ENCODE data around the gene KCNK10.
"Not testable (repeated sequence)": the region's sequence is repeated elsewhere in the genome, so short reads cannot be mapped to it uniquely, and the experiment has no call there.

Gene KCNK10

GRCh38 chr14:88264116-88264515 is 59.0 kb downstream of the KCNK10 start:
- DNase-seq (ENCODE audit: low read depth), result no peak
- no peak for TF ChIP-seq CTCF (IDR thresholded peaks at IDR 0.05; ENCODE audit: low read length, missing control alignments)
- H3K4me3 ChIP-seq (replicated peaks; ENCODE audit: low read depth, low read length), result no peak overlapping the region

GRCh38 chr14:88261302-88261701 is 61.8 kb downstream of the KCNK10 start:
- DNase-seq (ENCODE audit: low read depth); H3K4me3 ChIP-seq (replicated peaks; ENCODE audit: low read depth, low read length): not testable (repeated sequence)

GRCh38 chr14:88258021-88258420 is 65.0 kb downstream of the KCNK10 start:
- TF ChIP-seq CTCF (IDR thresholded peaks at IDR 0.05; ENCODE audit: low read length, missing control alignments), result no peak
- no peak overlapping the region for H3K4me3 ChIP-seq (replicated peaks; ENCODE audit: low read depth, low read length)
- DNase-seq (ENCODE audit: low read depth), result no peak

GRCh38 chr14:88256997-88257950 is 65.8 kb downstream of the KCNK10 start:
- TF ChIP-seq CTCF (IDR thresholded peaks at IDR 0.05; ENCODE audit: low read length, missing control alignments), result no peak
- H3K4me3 ChIP-seq (replicated peaks; ENCODE audit: low read depth, low read length), result no peak overlapping the region
- no peak for DNase-seq (ENCODE audit: low read depth)

- no peak for DNase-seq (ENCODE audit: low read depth)
- H3K4me3 ChIP-seq (replicated peaks; ENCODE audit: low read depth, low read length), result no peak overlapping the region
- TF ChIP-seq CTCF (IDR thresholded peaks at IDR 0.05; ENCODE audit: low read length, missing control alignments), result no peak
These were observed 67.3 kb downstream of the KCNK10 start for GRCh38 chr14:88255798-88256197.

GRCh38 chr14:88255196-88255595 is 67.9 kb downstream of the KCNK10 start:
- no peak overlapping the region for H3K4me3 ChIP-seq (replicated peaks; ENCODE audit: low read depth, low read length)
- no peak for TF ChIP-seq CTCF (IDR thresholded peaks at IDR 0.05; ENCODE audit: low read length, missing control alignments)
- DNase-seq (ENCODE audit: low read depth), result no peak

- no peak overlapping the region for H3K4me3 ChIP-seq (replicated peaks; ENCODE audit: low read depth, low read length)
- DNase-seq (ENCODE audit: low read depth), result no peak
- TF ChIP-seq CTCF (IDR thresholded peaks at IDR 0.05; ENCODE audit: low read length, missing control alignments), result no peak
These were observed 70.6 kb downstream of the KCNK10 start for GRCh38 chr14:88252498-88252897.

All from fibroblast of pulmonary artery (primary cell).